ENCODE measurements around the gene RASA1. TPM values are rescaled to one million over a fixed set of nuclear protein-coding genes. Genes with fewer than 3 reads are reported as not detected.

RASA1 gene
- total RNA-seq, 1 donor from 2014 or later: 36.6 TPM

DNA sequence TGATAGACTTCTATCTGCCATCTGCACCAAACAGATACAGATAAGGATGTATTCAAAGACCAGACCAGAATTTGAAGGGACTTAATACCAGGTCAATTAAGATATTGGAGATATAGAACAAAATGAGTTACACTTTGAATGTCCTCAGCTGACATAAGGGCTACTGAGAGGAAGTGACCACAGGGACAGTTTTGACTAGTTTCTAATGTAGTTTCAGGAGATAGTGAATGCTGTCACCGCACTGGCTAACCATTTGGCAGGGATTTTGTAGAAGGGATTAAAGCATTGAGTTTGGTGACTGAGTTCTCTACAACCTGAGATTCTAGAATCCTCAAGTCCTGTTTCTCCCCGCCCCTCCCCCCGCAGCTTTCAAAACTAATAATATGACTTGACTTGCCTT is 122.4 kb downstream of the RASA1 start:
- DNase-seq (ENCODE audit: low spot score in 2 of 2, unreplicated experiment in 2 of 2): no peak
- no peaks in the 10 kb centered on the region for H3K4me1 Mint-ChIP-seq
- H3K27me3 Mint-ChIP-seq (ENCODE audit: low read depth): no peaks in the 10 kb centered on the region
- peaks cover 49% of the 10 kb centered on the region for H3K36me3 Mint-ChIP-seq
- H3K27ac Mint-ChIP-seq: no peak overlapping the region
- TF ChIP-seq, protein P1, sequence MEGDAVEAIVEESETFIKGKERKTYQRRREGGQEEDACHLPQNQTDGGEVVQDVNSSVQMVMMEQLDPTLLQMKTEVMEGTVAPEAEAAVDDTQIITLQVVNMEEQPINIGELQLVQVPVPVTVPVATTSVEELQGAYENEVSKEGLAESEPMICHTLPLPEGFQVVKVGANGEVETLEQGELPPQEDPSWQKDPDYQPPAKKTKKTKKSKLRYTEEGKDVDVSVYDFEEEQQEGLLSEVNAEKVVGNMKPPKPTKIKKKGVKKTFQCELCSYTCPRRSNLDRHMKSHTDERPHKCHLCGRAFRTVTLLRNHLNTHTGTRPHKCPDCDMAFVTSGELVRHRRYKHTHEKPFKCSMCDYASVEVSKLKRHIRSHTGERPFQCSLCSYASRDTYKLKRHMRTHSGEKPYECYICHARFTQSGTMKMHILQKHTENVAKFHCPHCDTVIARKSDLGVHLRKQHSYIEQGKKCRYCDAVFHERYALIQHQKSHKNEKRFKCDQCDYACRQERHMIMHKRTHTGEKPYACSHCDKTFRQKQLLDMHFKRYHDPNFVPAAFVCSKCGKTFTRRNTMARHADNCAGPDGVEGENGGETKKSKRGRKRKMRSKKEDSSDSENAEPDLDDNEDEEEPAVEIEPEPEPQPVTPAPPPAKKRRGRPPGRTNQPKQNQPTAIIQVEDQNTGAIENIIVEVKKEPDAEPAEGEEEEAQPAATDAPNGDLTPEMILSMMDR (IDR thresholded peaks at IDR 0.05; ENCODE audit: unreplicated experiment): no peak
- H3K9me3 Mint-ChIP-seq: no peaks in the 10 kb centered on the region
- H3K4me3 Mint-ChIP-seq: no peak overlapping the region

DNA sequence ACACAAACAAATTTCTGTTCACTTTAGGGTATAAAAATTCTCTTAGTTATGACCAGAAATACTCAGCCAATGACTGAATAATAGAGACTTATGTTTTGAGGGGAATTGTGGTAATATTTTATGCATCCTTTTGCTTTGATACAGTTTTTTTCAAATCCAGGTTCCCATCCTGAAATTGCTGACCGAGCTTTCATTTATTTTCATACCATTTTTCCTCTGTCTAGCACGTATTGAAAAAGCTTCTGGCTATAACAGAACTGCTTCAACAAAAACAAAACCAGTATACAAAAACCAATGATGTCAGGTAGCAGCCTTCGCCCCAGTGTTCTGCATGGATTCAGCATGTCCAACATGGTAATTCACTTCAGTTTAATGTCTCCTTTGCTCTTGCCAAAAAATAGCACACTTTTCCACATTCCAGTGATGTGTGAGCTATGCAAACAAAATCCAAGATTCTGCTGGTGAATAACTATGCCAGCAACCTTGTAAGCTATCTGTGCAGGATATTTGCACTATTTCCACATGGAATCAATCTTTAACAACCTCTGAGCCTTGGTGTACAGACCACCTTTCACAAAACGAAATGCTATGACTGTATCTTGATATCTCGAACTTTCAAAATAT is 123.0 kb downstream of the RASA1 start:
- TF ChIP-seq, protein P1 (IDR thresholded peaks at IDR 0.05; ENCODE audit: unreplicated experiment): no peak
- H3K27ac Mint-ChIP-seq: no peak overlapping the region

DNA sequence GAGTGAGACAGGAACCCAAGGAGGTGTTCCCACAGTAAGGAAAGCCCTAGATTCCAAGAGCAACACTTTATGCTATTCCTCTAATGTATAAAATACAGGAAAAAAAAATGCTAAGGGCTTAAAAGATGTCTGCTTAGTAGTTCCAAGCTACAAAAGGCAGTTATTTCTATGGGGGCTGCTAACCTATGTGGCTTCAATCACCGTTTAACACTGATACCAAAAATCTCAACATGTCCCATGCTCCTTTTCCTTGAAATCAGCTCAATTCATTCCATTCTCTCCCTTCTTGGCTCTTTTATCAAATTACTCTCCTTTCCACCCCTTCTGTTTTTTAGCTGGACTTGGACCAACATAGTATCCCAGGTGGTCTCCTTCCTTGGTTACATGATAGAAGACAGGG is 124.5 kb downstream of the RASA1 start:
- TF ChIP-seq, protein P1 (IDR thresholded peaks at IDR 0.05; ENCODE audit: unreplicated experiment): no peak
- DNase-seq (ENCODE audit: low spot score in 2 of 2, unreplicated experiment in 2 of 2): no peak
- Mint-ChIP-seq H3K4me3 (no peak overlapping the region), H3K9me3 (no peaks in the 10 kb centered on the region), H3K27me3 (ENCODE audit: low read depth) (no peaks in the 10 kb centered on the region), H3K27ac (no peak overlapping the region), H3K36me3 (peaks cover 51% of the 10 kb centered on the region), H3K4me1 (no peaks in the 10 kb centered on the region)

More for the DNA sequence above, 123.0 kb downstream of the RASA1 start:
- Mint-ChIP-seq H3K4me3 (no peak overlapping the region), H3K9me3 (no peaks in the 10 kb centered on the region), H3K36me3 (peaks cover 50% of the 10 kb centered on the region), H3K27me3 (ENCODE audit: low read depth) (no peaks in the 10 kb centered on the region), H3K4me1 (no peaks in the 10 kb centered on the region)
- no peak for DNase-seq (ENCODE audit: low spot score in 2 of 2, unreplicated experiment in 2 of 2)

DNA sequence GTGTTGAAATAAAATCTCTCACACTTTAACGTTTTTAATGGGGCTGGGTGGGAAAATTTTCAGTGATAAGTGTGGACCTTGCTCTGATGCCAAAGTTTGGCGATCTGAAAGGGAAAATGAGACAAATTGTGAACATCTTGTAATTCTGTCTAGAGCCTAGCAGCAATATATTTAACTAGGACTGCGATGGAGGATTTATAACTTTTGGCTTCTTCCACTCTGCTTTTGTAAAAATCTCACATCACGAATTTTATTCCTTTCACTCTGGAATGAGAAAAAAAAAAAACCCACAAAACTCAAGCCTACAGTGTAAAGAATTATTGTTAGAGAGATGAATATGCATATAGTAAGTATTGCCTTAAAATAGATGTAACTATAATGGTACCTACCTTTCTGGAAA is 125.1 kb downstream of the RASA1 start:
- peak overlapping the region; percentile 10 for H3K27ac Mint-ChIP-seq
- H3K9me3 Mint-ChIP-seq: no peaks in the 10 kb centered on the region
- TF ChIP-seq, protein P1 (IDR thresholded peaks at IDR 0.05; ENCODE audit: unreplicated experiment): no peak
- H3K36me3 Mint-ChIP-seq: peaks cover 48% of the 10 kb centered on the region
- no peaks in the 10 kb centered on the region for H3K27me3 Mint-ChIP-seq (ENCODE audit: low read depth)
- DNase-seq (ENCODE audit: low spot score in 2 of 2, unreplicated experiment in 2 of 2): no peak
- H3K4me3 Mint-ChIP-seq: no peak overlapping the region
- no peaks in the 10 kb centered on the region for H3K4me1 Mint-ChIP-seq

DNA sequence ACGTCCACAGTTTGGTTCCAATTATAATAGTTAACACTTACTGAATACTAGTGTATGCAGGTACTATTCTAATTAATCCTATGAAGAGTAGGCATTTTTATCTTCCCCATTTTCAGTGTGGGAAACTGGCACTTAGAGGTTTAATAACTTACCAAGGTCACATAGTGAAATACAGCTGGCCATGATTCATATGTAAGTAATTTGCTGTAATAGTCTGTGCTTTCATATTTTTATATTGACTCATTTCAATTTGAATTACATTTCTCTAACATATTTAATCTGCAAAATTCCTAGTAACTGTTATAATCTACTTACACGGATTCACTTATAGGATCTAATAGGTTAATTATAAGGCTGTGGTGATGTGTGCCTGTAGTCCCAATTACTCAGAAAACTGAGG is 125.6 kb downstream of the RASA1 start:
- Mint-ChIP-seq H3K27me3 (ENCODE audit: low read depth) (no peaks in the 10 kb centered on the region), H3K36me3 (peaks cover 48% of the 10 kb centered on the region), H3K9me3 (no peaks in the 10 kb centered on the region), H3K4me3 (no peak overlapping the region), H3K27ac (no peak overlapping the region), H3K4me1 (no peaks in the 10 kb centered on the region)
- TF ChIP-seq, protein P1 (IDR thresholded peaks at IDR 0.05; ENCODE audit: unreplicated experiment): no peak
- DNase-seq (ENCODE audit: low spot score in 2 of 2, unreplicated experiment in 2 of 2): no peak
